Keratinocyte (primary cell): ENCODE results near the gene OXSR1. TPM values are rescaled to one million over a fixed set of nuclear protein-coding genes. Genes with fewer than 3 reads are reported as not detected.

ENCODE experiments used
- DNase-seq: peaks from one replicate; pipeline ENCODE4 v3.0.0-alpha.2; 2011; ENCODE audit warnings: low read depth, missing footprints, low spot score
- FAIRE-seq: peaks from 2 replicates; lab custom pipeline; 2011; peaks lifted over from hg19 to GRCh38; lab: Jason Lieb, UNC
- H2AFZ ChIP-seq: 2 replicates; pipeline ENCODE4 v1.6.0; 2012; ENCODE audit warnings: low read length, control low read depth, inconsistent platforms; ENCODE audit not compliant: control insufficient read depth
- H3K27ac ChIP-seq: 2 replicates; pipeline ENCODE4 v1.5.1; 2011; ENCODE audit warnings: low read length; ENCODE audit not compliant: control insufficient read depth, insufficient read depth
- H3K27me3 ChIP-seq: 3 replicates; pipeline ENCODE4 v1.6.0; 2011; ENCODE audit warnings: low read length; ENCODE audit not compliant: control insufficient read depth, insufficient read depth; ENCODE audit errors: extremely low read depth
- H3K36me3 ChIP-seq, 2 experiments: 2 replicates in 1 of 2; 3 replicates in 1 of 2; pipeline ENCODE4 v1.5.1; 2011; ENCODE audit warnings: low read length in 2 of 2, mild to moderate bottlenecking in 1 of 2; ENCODE audit not compliant: control insufficient read depth in 2 of 2, insufficient read depth in 2 of 2; ENCODE audit errors: extremely low read depth in 1 of 2
- H3K4me1 ChIP-seq: 3 replicates; pipeline ENCODE4 v1.5.1; 2011; ENCODE audit warnings: low read length; ENCODE audit not compliant: control insufficient read depth, insufficient read depth; ENCODE audit errors: extremely low read depth
- H3K4me2 ChIP-seq: 3 replicates; pipeline ENCODE4 v1.6.0; 2011; ENCODE audit warnings: low read depth, low read length; ENCODE audit not compliant: control insufficient read depth, insufficient read depth; ENCODE audit errors: extremely low read depth
- H3K4me3 ChIP-seq, 3 experiments: fragments of 200-600 bp in 1 of 3; sonication (generic) in 1 of 3; 2 replicates in 2 of 3; 3 replicates in 1 of 3; pipeline ENCODE4 v1.5.1; 2011 to 2016; ENCODE audit warnings: low read length in 3 of 3, mild to moderate bottlenecking in 3 of 3, control low read depth in 2 of 3, inconsistent platforms in 1 of 3, low read depth in 1 of 3, mixed read lengths in 1 of 3, mixed run types in 1 of 3, moderate library complexity in 1 of 3; ENCODE audit not compliant: control insufficient read depth in 2 of 3, insufficient read depth in 2 of 3; ENCODE audit errors: extremely low read depth in 1 of 3
- H3K79me2 ChIP-seq: 2 replicates; pipeline ENCODE4 v1.6.0; 2012; ENCODE audit warnings: low read length; ENCODE audit not compliant: control insufficient read depth, insufficient read depth
- H3K9ac ChIP-seq: 3 replicates; pipeline ENCODE4 v1.6.0; 2011; ENCODE audit warnings: low read length; ENCODE audit not compliant: control insufficient read depth, insufficient read depth; ENCODE audit errors: extremely low read depth
- H3K9me1 ChIP-seq: 3 replicates; pipeline ENCODE4 v1.6.0; 2011; ENCODE audit warnings: low read length; ENCODE audit not compliant: control insufficient read depth, insufficient read depth; ENCODE audit errors: extremely low read depth
- H3K9me3 ChIP-seq: 2 replicates; pipeline ENCODE4 v1.5.1; 2012; ENCODE audit warnings: low read depth, low read length; ENCODE audit not compliant: control insufficient read depth
- H4K20me1 ChIP-seq: 3 replicates; pipeline ENCODE4 v1.6.0; 2011; ENCODE audit warnings: low read length; ENCODE audit not compliant: control insufficient read depth, insufficient read depth; ENCODE audit errors: extremely low read depth
- CTCF ChIP-seq, 3 experiments: IDR thresholded peaks in 1 of 3; conservative IDR thresholded peaks in 1 of 3; optimal IDR thresholded peaks in 1 of 3; 2 replicates in 2 of 3; 3 replicates in 1 of 3; pipeline versions ENCODE3 to v1.5.1; 2011; ENCODE audit warnings: low read length in 3 of 3, mild to moderate bottlenecking in 3 of 3, moderate library complexity in 2 of 3, control low read depth in 1 of 3, inconsistent platforms in 1 of 3; ENCODE audit not compliant: insufficient read depth in 2 of 3; ENCODE audit errors: extremely low read depth in 1 of 3
- EZH2 ChIP-seq: IDR thresholded peaks from one replicate; pipeline ENCODE4 v1.6.1; 2012; ENCODE audit warnings: inconsistent platforms, mild to moderate bottlenecking, low read length, moderate library complexity
- dilution Hi-C: fragments of 300-500 bp; cut with MboI; formaldehyde crosslinking; loops from one replicate; pipeline ENCODE4 v1.7.0; 2020; ENCODE audit warnings: low sequenced_read_pairs; ENCODE audit not compliant: extremely low pct_ligation_motif_present
- polyA plus RNA-seq, 5 experiments: library from polyadenylated mRNA; depleted of rRNA in 3 of 5; stranded (reverse) in 3 of 5; stranded (forward) in 1 of 5; unstranded in 1 of 5; fragments of >200 nt; gene quantifications; 1 replicate in 1 of 5; 2 replicates in 3 of 5; 3 replicates in 1 of 5; pipeline versions ENCODE4 v1.2.1 to v1.2.3, GENCODE V29; 2011 to 2012; ENCODE audit warnings: missing spikeins in 2 of 5, low read depth in 1 of 5, low replicate concordance in 1 of 5

The OXSR1 gene
- polyA plus RNA-seq, 1 donor (not counting 4 experiments of a cell fraction or from before 2014, with no cell fraction given): 77.0 TPM

- H3K27ac ChIP-seq: no peak within 1 kb of the TSS
- H3K36me3 ChIP-seq: peaks cover 0 to 9% of the 10 kb centered on the region in 2 experiments
- no peaks in the 10 kb centered on the region for H3K4me1 ChIP-seq
- DNase-seq (no peak), FAIRE-seq (no peak)
- H3K79me2 ChIP-seq: no peaks in the 10 kb centered on the region
- no peak within 1 kb of the TSS for H3K4me2 ChIP-seq
- TF ChIP-seq CTCF (optimal IDR thresholded peaks at IDR 0.05 in 1 of 3, IDR thresholded peaks at IDR 0.05 in 1 of 3, conservative IDR thresholded peaks at IDR 0.05 in 1 of 3; ENCODE audit: extremely low read depth in 1 of 3, insufficient read depth in 2 of 3, low read length in 3 of 3) (no peak), EZH2 (no peak)
- no peak within 1 kb of the TSS for H2AFZ ChIP-seq
- no peaks in the 10 kb centered on the region for H3K27me3 ChIP-seq
- H3K9me1 ChIP-seq: no peaks in the 10 kb centered on the region
- H3K9ac ChIP-seq: no peak within 1 kb of the TSS
- no peaks in the 10 kb centered on the region for H4K20me1 ChIP-seq
- dilution Hi-C loops: no loop called here
- H3K9me3 ChIP-seq: no peaks in the 10 kb centered on the region
- no peak within 1 kb of the TSS for H3K4me3 ChIP-seq
Measured at GRCh38 chr3:38265604-38266307, 100.4 kb downstream of the OXSR1 start, which contains the start of gene SLC22A13. TSS of gene SLC22A13 (plus strand) at chr3:38265812. CDS start at chr3:38265861, 49 bp downstream.

- H3K4me1 ChIP-seq: no peaks in the 10 kb centered on the region
- TF ChIP-seq EZH2 (no peak), CTCF (optimal IDR thresholded peaks at IDR 0.05 in 1 of 3, IDR thresholded peaks at IDR 0.05 in 1 of 3, conservative IDR thresholded peaks at IDR 0.05 in 1 of 3; ENCODE audit: extremely low read depth in 1 of 3, insufficient read depth in 2 of 3, low read length in 3 of 3) (no peak)
- no peak for FAIRE-seq
- H3K9me3 ChIP-seq: no peaks in the 10 kb centered on the region
- no peak for DNase-seq
- no peaks in the 10 kb centered on the region for H3K79me2 ChIP-seq
- dilution Hi-C loops: no loop called here
- no peak overlapping the region for H3K4me3 ChIP-seq
- no peak overlapping the region for H3K9ac ChIP-seq
- no peaks in the 10 kb centered on the region for H3K27me3 ChIP-seq
- no peaks in the 10 kb centered on the region for H3K9me1 ChIP-seq
- no peak overlapping the region for H2AFZ ChIP-seq
- H3K4me2 ChIP-seq: no peak overlapping the region
- H4K20me1 ChIP-seq: no peaks in the 10 kb centered on the region
- peaks cover under 1 to 9% of the 10 kb centered on the region in 2 experiments for H3K36me3 ChIP-seq
- no peak overlapping the region for H3K27ac ChIP-seq
Measured at GRCh38 chr3:38266810-38267209, 101.5 kb downstream of the OXSR1 start.
